IPS DF 4.7 (cell line): ENCODE data around the gene SHISAL1.
"Not testable (repeated sequence)": the region's sequence is repeated elsewhere in the genome, so short reads cannot be mapped to it uniquely, and the experiment has no call there.

Source experiments
- DNase-seq: peaks from one replicate; pipeline ENCODE4 v3.0.0-alpha.2; 2013; ENCODE audit warnings: low spot score; ENCODE audit errors: extremely low read depth

SHISAL1 gene

DNA sequence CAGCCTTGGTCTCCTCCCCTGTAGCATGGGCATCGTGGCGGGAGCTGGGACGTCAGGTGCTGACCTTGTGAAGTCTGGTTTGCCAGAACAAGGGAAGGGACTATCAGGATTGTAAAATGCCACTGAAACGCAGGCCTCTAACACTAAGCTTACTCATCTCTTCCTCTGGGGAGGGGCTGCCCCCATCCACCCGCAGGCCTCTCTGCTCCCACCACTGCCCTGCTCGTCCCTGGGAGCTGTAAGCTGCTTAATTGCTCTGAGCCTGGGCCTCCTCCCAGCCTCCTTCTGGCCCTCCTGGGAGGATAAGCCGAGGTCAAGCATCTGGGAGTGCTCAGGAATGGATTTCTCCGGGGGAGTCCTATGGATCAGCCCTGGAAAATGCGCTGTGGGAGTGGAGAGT, 8.4 kb downstream of the SHISAL1 start:
- DNase-seq = no peak

DNA sequence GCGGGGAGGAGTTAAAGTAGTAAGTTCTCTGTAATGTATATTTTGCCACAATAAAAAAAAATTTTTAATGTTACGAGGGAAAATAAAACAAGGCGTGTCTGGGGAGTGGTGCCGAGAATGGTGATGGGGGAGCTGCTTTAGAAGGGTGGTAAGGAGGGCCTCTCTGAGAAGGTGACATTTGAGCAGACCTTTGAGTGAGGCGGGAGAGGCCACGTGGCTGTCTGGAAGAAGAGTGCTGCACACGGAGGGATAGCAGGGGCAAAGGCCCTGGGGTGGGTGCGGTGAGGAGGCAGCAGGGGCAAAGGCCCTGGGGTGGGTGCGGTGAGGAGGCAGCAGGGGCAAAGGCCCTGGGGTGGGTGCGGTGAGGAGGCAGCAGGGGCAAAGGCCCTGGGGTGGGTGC, 10.4 kb downstream of the SHISAL1 start:
- not testable (repeated sequence) for DNase-seq

DNA sequence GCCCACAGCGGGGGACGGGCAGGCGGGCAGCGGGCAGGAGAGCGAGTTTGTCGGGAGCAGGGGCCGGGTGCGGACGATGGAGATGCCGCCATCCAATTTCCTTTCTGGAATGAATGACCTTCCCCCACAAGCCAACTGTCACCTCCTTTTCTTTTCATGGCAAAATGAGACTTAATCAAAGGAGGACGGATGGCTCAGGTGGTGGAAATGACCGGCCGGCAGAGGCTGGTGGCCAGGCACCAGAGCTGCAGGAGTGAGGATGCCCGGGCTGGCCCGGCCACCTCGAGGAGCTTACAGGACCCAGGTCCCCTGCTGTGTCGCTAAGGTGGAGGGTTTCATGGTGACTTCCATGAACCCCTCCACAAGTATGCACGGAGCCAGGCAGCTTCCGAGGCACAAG, 11.7 kb downstream of the SHISAL1 start:
- no peak for DNase-seq

DNA sequence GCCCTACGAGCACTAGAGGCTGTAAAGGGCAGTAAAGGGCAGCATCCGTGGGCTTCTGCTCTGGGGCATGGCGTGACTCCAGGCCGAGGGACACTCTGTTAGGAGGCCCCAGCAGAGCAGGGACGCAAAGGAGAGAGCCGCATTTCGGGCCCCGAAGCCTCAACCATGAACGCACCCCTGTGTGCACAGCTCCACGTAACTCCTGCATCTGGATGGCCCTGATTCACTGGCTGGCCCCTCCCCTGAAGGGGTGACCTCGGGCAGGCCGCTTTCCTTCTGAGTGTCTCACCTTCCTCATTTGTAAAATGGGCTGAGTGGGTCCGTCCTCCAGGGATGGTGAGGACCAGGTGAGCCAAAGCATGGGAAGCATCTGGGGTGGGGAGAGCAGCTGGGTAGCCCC, 13.6 kb downstream of the SHISAL1 start:
- no peak for DNase-seq

DNA sequence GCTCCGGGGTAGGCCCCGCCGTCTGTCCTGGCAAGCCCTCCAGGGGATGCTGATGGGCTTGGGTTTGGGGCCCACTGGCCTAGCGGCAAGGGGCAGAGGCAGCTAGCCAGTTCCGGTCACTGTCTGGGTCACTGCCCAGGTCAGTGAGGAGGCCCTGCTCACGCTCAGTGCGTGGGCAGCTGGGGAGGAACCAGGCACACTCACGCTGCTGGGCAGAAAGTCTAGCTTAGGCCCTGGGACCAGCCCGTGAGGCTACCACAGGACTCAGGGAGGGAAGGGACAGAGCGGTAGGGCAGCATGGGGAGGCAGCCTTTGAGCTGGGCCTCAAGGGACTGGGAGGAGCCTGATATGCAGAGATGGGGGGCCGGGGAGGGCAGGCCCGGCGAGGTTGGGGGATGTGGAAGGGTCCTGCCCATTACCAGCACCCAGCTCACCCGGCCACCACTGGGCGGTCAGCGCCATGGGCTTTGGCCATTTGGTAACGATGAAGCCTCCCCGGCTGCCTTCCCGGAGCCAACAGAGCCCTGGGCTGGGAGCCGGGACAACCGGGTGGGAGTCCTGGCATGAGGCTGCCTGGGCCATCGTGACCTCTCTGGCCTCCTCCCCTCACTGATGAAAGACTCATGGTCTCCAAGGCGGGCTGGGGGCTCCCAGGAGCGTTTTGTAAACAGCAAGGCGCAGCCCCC, 14.2 kb downstream of the SHISAL1 start:
- no peak for DNase-seq

DNA sequence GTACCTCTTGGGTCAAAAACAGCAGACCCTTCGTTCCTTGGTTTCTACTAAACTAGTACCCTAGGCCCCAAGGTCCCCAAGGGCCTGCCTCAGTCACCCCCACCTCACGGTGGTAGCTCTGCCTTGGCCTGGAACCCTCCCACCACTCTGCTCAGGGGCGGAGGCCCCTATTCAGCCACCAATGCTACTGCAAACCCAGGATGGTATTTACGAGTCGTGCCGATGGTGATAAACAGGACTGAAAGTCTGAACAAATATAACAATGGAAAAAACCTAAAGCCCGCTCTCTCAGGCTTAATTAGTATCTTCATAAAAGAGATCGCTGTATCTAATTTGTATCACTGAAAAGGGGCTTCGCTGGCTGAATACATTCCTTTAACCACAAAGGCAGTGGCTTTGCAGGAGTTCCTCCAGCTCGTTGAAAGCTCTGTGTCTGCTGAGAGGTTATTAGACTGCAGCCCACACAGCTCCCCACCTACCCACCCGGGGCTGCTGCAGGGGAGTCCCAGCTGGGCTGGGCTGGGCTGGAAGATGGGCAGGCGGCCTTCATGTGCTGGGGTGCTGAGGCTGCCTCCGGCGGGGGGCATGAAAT, 15.2 kb downstream of the SHISAL1 start:
- DNase-seq = no peak

DNA sequence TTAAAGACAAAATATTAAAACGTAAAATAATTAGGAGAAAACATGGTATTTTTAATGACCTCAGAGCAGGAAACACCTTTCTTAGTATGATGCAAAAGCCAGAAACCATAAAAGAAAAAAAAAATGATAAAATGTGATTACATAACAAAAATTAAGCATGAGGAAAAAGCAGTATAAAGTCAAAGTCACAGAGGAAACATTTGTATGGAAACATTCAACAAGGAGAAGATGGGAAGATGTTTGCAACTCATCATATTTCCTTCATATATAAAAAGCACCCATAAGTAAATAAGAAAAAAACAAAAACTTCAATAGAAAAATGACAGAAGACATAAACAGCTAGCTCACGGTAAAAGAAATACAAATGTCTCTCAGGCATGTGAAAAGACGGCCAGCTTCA, 17.3 kb downstream of the SHISAL1 start:
- DNase-seq = no peak

DNA sequence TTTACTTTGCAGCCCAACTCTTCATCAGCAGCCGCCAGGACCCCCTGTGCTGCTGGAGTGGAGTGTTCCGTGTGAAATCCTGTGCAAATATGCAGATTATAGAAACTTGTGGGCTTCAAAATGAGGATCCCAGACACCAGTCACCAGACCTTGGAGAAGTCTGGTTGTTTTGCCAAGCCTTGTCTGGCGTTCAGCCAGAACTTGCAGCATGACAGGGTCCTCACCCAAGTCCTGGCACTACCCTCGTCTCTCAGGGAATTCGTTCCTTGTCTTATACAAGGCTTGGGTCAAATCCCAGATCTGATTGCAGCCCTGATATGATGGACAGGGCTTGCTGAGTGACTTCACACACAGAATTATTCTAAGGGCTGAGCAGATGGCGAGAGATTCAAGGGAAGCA, 18.9 kb downstream of the SHISAL1 start:
- no peak for DNase-seq

DNA sequence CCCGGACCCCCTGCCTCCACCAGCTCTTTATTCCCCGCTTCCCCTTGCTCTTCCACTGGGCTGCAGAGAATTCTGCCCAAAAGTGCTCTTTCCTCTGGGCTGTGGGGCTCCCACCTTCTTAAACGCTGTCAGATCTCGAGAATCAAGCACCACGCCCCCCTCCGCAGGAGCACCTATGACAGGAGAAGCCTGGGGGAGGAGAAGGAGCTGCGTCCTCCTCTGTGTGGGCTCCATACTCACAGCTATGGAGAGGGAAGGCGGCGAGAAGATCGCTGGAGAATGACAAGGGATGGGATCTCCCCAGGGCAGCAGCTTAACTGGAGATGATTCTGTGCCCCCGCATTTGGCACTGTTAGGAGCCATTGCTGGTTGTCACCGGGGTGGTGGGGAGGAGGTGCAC, 19.7 kb downstream of the SHISAL1 start:
- no peak for DNase-seq

DNA sequence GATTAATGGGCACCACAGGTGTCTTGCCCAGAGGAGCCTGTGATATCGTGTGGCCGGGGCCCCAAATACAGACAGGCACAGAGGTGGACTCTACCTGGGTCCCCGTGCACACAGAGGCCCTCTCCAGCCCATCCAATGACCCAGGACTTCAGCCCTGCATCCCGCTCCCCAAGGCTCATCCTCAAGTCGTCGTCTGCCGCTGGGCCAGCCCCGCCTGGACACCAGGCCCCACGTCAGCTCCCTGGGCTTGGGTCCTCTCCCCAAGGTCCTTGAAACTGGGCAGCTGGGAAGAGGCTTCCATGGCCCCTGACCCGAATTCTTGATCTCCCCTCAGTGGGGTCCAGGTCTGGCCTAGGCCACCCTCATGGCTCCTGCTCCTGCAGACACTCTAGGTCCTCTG, 20.2 kb downstream of the SHISAL1 start:
- no peak for DNase-seq

DNA sequence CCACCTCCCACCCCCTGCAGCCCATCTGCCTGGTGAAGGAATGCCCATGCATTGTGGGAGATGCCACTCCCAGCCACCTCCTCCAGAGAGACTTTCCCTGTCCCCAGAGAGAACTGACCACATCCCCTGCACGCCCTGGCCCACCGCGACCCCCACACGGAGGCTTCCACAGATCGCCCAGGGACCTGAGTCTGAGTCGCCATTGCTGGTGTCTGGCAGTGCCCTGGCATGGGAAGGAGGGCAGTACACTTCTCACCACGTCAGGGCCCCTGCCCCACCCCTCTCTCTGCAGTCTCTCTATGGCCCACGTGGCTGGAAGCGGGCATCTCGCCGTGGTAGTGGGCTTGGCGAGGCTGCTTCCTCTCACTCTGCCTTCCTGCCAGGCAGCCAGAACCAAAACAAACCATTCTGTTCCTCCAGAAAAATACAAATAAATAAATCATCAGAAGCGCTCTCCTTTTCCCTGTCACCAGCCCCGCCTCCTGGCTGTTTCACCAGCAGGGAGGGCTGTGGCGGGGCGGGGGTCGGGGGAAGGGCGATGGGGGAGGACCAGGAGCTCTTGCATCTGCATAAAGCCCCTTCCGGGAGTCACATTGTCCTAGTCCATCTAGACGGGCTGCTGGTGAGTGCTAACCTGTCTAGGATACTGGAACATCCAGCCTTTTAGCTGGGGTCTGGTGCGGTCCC, 20.9 kb downstream of the SHISAL1 start:
- no peak for DNase-seq

DNA sequence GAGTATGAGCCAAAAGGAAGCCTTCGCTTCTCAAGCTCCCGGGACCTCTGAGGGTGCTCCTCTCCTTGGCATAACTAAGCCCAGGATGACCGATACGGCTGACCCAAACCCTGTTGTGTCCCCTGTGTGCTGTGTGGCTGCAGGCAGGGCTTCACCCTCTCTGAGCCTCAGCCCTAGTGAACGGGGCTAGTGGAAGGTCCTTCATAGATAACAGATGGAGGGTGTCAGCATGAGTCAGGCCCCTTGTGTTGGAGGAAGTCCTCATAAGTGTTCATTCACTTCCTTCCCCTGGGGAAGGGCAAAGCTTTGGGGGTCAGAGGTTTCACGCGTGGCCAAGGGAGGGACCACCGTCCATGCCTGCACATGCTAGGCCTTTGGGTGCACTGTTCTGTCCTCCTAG, 21.5 kb downstream of the SHISAL1 start:
- no peak for DNase-seq

DNA sequence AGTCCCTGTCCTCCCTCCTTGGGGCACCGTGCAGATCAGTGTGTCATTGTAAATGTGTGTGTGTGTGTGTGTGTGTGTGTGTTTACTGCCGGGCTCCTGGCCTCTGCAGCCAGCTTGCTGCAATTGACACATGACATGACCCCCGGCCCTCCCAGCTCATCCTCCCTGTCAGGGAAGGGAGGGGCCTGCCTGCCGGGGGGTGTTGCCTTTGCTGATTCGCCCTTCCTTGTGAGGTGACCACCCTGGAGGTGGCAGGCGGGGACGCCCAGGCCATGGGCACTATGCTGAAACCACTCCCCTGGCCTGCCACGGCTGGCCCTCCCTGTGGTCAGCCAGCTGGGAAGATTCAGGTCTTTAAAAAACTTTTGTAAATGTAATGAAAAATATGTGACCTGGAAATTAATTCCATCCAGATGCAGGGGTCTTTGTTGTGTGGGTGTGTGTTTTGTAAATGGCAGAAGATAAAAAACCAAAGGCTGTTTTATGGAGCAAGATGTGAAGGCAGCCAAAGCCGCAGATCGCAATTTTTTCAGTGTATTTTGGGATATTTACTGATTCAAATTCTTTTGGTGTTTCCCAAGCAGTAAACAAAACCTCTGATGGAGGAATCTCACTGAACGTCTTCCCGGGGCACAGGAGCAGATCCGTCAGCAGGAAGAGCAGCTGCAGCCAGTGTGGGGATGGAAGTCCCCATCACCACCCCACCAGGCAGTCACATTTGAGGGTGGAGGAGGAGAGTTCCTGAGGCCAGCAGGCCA, 23.2 kb downstream of the SHISAL1 start:
- DNase-seq = no peak

DNA sequence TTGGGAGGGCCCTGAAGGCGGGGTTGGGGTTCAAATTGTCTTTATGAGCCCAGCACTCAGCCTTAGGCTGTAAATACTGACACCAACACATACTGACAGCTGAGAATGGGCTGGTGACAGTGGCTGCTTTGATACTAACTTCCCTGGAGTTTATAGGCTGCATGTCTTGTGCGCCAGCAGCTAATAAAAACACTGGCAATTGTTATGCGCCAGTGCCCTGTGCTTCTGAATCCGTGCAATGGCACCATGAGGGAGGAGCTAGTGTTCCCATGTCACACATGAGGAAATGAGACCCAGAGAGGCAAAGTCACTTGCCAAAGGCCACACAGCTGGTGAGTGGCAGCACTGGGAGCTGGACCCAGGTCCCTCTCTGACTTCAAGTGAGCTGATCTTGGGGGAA, 23.8 kb downstream of the SHISAL1 start:
- no peak for DNase-seq

DNA sequence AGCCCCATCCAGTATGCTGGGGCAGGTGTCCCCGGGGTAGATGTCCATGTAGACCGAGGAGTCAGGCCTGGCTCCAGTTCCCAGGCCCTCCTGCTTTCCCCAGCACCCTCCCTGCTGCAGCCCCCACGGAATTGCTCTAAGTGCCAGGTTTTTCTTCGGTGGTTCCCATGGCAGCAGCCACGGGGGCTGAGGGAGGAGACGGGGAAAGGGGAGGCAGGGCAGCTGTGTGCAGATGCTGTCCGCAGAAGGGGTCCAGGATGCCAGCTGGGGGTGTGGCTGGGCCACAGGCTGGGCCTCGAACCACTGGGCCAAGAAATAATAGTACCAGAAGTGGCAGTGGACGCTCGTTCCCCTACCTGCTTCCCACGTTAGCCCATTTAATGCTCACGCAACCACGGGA, 25.0 kb downstream of the SHISAL1 start:
- no peak for DNase-seq

DNA sequence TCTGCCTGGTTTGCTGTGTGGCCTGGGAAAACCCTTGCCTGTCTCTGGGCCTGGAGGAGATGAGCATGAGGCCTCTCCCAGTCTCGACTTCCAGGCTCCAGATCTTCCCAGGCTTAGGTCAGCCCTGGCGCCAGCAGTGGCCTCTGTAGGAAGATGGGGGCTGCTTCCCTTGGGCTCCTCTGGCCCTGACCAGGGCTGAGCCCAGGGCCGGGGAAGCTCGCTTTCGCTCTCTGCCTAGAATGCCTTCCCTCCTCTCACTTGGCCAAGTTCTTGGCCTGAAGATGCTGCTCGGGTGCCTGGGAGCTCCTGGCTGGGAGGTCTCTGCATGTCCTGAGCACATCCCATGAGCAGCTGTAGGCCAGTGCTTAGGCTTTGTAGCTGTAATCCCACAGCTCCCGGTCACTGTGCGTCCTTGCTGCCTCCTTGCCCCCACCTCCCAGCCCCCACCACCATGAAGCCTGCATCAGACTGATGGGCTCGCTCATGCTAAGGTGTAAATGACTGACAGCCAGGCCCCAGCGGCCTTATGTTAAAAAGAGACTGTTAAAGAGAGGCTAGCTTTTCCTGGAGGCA, 25.5 kb downstream of the SHISAL1 start:
- no peak for DNase-seq

DNA sequence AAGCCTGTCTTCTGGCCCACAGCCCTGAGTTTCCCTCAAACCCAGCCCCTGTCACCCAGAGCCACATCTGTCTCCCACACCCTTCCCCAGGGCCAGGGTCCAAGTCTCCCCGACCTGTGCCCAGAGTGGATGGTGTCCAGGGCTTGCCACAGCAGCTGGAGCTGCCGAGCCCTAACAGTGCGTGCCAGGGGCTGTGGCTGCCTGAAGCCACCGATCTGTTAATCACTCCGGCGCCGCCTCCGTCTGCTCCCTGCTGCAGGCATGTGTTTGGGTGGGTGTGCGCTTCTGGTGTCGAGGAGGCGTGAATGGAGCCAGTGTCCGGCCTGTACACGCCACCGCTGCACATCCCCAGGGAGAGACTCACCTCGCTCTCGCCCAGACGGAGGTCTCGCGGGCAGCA, 26.1 kb downstream of the SHISAL1 start:
- no peak for DNase-seq

DNA sequence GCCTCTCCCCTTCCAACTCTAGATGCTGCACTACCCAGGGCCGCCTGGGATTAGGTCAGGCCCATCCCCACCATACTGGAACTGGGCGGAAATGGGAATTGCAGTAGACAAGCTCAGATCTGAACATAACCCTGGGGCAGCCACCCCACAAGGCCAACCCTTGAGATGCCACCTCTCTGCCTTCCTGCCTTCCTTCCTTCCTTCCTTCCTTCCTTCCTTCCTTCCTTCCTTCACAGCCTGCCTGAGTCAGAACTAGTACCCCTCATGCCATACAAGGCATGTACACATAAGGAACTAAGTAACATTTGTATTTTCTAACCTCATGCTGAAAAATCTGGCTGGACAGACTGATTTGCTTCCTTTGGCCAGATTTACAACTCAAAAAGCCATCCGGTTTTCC, 28.0 kb downstream of the SHISAL1 start:
- no peak for DNase-seq

DNA sequence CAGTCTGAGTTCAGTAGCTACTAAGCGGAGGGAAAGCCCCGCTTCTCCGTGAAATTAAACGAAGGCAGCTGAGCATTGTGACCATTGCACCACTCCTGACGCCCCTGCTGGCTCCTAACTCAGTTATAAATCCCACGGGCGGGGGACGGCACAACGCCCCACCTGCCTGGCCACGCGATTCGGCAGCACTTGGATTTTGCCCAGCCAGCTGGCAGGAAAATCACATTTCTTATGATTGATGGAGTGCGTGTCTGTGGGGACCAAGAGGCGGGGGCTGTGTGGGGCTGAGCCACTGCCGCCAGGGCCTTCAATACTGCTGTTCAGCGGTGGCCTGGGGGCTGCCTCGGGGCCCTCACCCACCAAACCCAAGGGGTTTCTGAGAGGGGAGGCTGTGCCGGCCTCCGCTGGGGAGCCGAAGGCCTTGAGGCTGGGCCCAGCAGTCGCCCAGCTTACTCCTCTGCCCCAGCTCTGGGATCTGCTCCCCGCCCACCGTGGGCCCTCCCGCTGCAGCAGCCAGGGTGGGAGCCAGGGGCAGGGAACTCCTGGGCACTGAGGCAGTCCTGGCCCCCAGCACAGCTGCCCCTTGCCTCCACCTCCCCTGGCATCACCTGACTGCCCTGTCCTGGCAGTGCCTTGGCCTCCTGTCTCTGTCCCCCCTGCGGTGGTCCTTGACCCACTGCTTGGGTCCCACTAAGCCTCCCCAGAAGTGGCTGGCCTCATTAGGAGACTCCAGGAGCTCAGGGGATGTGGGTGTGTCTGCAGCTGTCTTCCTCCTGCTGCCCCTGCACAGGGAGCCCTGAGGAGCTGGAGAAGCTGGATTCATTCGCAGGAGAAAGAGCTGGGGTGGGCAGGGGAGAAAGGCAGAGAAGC, 30.7 kb downstream of the SHISAL1 start:
- DNase-seq = no peak

DNA sequence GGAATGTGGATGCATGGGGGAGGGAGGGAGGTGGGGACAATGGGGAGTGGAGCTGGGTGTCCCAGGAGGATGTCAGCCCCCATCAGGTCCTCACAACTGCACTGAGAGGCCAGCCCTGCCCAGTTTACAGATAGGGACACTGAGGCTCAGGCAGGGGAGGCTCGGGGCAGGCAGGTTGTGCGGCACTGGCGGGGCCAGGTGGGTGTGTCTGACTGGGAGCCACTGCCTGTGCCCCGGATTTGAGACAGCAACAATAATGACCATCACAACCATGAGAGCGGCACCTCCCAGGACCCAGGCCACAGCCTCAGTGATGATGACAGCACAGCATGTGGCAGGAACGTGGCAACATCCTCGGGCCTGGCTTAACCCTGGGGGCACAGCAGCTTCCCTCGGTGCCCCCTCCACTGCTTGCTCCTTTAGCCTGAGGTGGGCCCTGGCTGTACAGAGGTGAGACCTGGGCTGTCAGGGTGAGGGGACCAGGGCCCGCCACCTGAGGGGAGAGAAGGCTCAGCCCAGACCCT, 32.0 kb downstream of the SHISAL1 start:
- DNase-seq = no peak

DNA sequence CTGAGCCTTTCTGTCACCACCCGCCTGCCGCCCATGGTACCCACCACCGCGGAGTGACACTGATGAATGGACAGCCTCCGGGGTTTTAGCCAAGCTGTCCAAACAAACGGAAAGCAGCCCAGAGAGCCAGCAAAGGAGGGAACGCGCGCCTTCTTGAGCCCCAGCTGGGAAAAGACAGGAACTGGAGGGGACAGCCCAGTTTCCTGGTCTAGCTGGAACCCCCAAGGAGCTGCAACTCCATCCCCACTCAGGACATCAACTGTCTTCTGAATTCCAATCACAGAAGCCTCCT, 33.7 kb downstream of the SHISAL1 start:
- no peak for DNase-seq
